Mesenchymal stem cell (in vitro differentiated cells and primary cell): Measurements from ENCODE around the gene RFTN1.

Source experiments
- DNase-seq: peaks from one replicate; pipeline ENCODE4 v3.0.0-alpha.2; 2013
- H2AFZ ChIP-seq: one replicate; pipeline ENCODE4 v1.6.1; 2013; ENCODE audit warnings: low read depth, mild to moderate bottlenecking, control low read depth, inconsistent platforms, low read length, moderate library complexity
- H2AK5ac ChIP-seq: 2 replicates; pipeline ENCODE4 v1.6.1; 2013; ENCODE audit warnings: low read length, moderate library complexity, mild to moderate bottlenecking, inconsistent platforms; ENCODE audit not compliant: severe bottlenecking
- H2BK120ac ChIP-seq: one replicate; pipeline ENCODE4 v1.6.1; 2013; ENCODE audit warnings: low read depth, mild to moderate bottlenecking, inconsistent platforms, low read length, moderate library complexity
- H2BK12ac ChIP-seq, 2 experiments: one replicate each; pipeline ENCODE4 v1.6.1; 2013; ENCODE audit warnings: inconsistent platforms in 2 of 2, low read length in 2 of 2, mild to moderate bottlenecking in 2 of 2, moderate library complexity in 2 of 2, control low read depth in 1 of 2
- H2BK15ac ChIP-seq: one replicate; pipeline ENCODE4 v1.6.1; 2013; ENCODE audit warnings: mild to moderate bottlenecking, low read depth, inconsistent platforms; ENCODE audit not compliant: poor library complexity, severe bottlenecking
- H2BK5ac ChIP-seq: 2 replicates; pipeline ENCODE4 v1.6.1; 2013; ENCODE audit warnings: low read depth, mild to moderate bottlenecking, low read length, control low read depth, inconsistent platforms; ENCODE audit not compliant: poor library complexity, severe bottlenecking
- H3K14ac ChIP-seq, 2 experiments: one replicate each; pipeline ENCODE4 v1.6.1; 2013; ENCODE audit warnings: inconsistent platforms in 2 of 2, low read length in 2 of 2, control low read depth in 1 of 2, mild to moderate bottlenecking in 1 of 2, moderate library complexity in 1 of 2
- H3K18ac ChIP-seq, 2 experiments: one replicate each; pipeline ENCODE4 v1.6.1; 2013; ENCODE audit warnings: inconsistent platforms in 2 of 2, low read length in 2 of 2, control low read depth in 1 of 2, low read depth in 1 of 2, mild to moderate bottlenecking in 1 of 2
- H3K23ac ChIP-seq, 2 experiments: one replicate each; pipeline ENCODE4 v1.6.1; 2013; ENCODE audit warnings: inconsistent platforms in 2 of 2, low read length in 2 of 2, mild to moderate bottlenecking in 2 of 2, moderate library complexity in 2 of 2, control low read depth in 1 of 2
- H3K27ac ChIP-seq: 2 replicates; pipeline ENCODE4 v1.5.1; 2013; ENCODE audit warnings: mild to moderate bottlenecking, moderate library complexity, low read length, control low read depth, inconsistent platforms; ENCODE audit not compliant: poor library complexity, severe bottlenecking
- H3K27me3 ChIP-seq, 2 experiments: 2 replicates each; pipeline versions ENCODE4 v1.6.1 to v1.7.0; 2013; ENCODE audit warnings: low read length in 2 of 2, mild to moderate bottlenecking in 2 of 2, moderate library complexity in 2 of 2, control low read depth in 1 of 2, inconsistent platforms in 1 of 2; ENCODE audit not compliant: control insufficient read depth in 1 of 2, insufficient read depth in 1 of 2
- H3K36me3 ChIP-seq, 2 experiments: 2 replicates each; pipeline versions ENCODE4 v1.6.1 to v1.7.0; 2013; ENCODE audit warnings: low read length in 2 of 2, control low read depth in 1 of 2, inconsistent platforms in 1 of 2, low read depth in 1 of 2, mild to moderate bottlenecking in 1 of 2; ENCODE audit not compliant: insufficient read depth in 2 of 2, control insufficient read depth in 1 of 2
- H3K4ac ChIP-seq, 2 experiments: one replicate each; pipeline ENCODE4 v1.6.1; 2013; ENCODE audit warnings: inconsistent platforms in 2 of 2, low read length in 2 of 2, mild to moderate bottlenecking in 2 of 2, moderate library complexity in 2 of 2, control low read depth in 1 of 2, low read depth in 1 of 2
- H3K4me1 ChIP-seq: 2 replicates; pipeline ENCODE4 v1.6.1; 2013; ENCODE audit warnings: low read depth, low read length, control low read depth; ENCODE audit not compliant: control insufficient read depth, insufficient read depth
- H3K4me2 ChIP-seq: 2 replicates; pipeline ENCODE4 v1.6.1; 2013; ENCODE audit warnings: low read length, mild to moderate bottlenecking, inconsistent platforms; ENCODE audit not compliant: poor library complexity, severe bottlenecking
- H3K4me3 ChIP-seq, 2 experiments: 2 replicates each; pipeline versions ENCODE4 v1.5.1 to v1.7.0; 2013; ENCODE audit warnings: low read length in 2 of 2, mild to moderate bottlenecking in 2 of 2, control low read depth in 1 of 2, low read depth in 1 of 2; ENCODE audit not compliant: insufficient read depth in 1 of 2
- H3K79me1 ChIP-seq: replicated peaks from 2 replicates; pipeline ENCODE4 v1.6.1; 2013; ENCODE audit warnings: mild to moderate bottlenecking, control low read depth, low read length, inconsistent platforms; ENCODE audit not compliant: poor library complexity, severe bottlenecking
- H3K9ac ChIP-seq: 2 replicates; pipeline ENCODE4 v1.7.0; 2013; ENCODE audit warnings: mild to moderate bottlenecking, low read length, moderate library complexity
- H3K9me3 ChIP-seq: 2 replicates; pipeline ENCODE4 v1.7.0; 2013; ENCODE audit warnings: mild to moderate bottlenecking, low read length; ENCODE audit not compliant: control insufficient read depth
- H4K8ac ChIP-seq: one replicate; pipeline ENCODE4 v1.6.1; 2013; ENCODE audit warnings: inconsistent platforms, mild to moderate bottlenecking, low read length, moderate library complexity
- H4K91ac ChIP-seq: one replicate; pipeline ENCODE4 v1.6.1; 2013; ENCODE audit warnings: mild to moderate bottlenecking, low read length, inconsistent platforms
- WGBS: methylation state at CpG from one replicate; pipeline ENCODE4 v1.1.7; 2013; ENCODE audit warnings: mixed read lengths; 5-methylcytosine and 5-hydroxymethylcytosine counted together

The RFTN1 gene

GRCh38 chr3:16467393-16467792, 46.1 kb downstream of the RFTN1 start:
- Histone ChIP-seq H3K4me3 (no peak overlapping the region), H3K18ac (peak overlapping the region; percentile 23 to 34), H4K91ac (peak overlapping the region; percentile 15), H3K4me2 (no peak overlapping the region), H2AFZ (no peak overlapping the region), H3K4ac (peak overlapping the region in 1 of 2 experiments; percentile 6), H3K79me1 (peaks cover 56% of the 10 kb centered on the region), H2BK12ac (peak overlapping the region; percentile 25 to 75), H2BK120ac (peak overlapping the region; percentile 21), H2BK15ac (no peak overlapping the region), H3K14ac (no peak overlapping the region), H3K27ac (no peak overlapping the region), H3K4me1 (peaks cover 2% of the 10 kb centered on the region), H3K9ac (no peak overlapping the region), H3K27me3 (no peaks in the 10 kb centered on the region), H2BK5ac (no peak overlapping the region), H2AK5ac (no peak overlapping the region), H3K9me3 (peaks cover 13% of the 10 kb centered on the region), H3K36me3 (peaks cover 17 to 45% of the 10 kb centered on the region in 2 experiments), H3K23ac (no peak overlapping the region), H4K8ac (peak overlapping the region; percentile 1)
- DNase-seq, result peak; percentile 58
- 84% methylated on average over 8 of the region's 9 CpGs for WGBS

GRCh38 chr3:16466822-16467221, 46.7 kb downstream of the RFTN1 start:
- no peak overlapping the region for H2AK5ac ChIP-seq
- H4K8ac ChIP-seq, result no peak overlapping the region
- no peak overlapping the region for H4K91ac ChIP-seq
- peaks cover 52% of the 10 kb centered on the region for H3K79me1 ChIP-seq
- no peak overlapping the region for H3K27ac ChIP-seq
- peak; percentile 12 for DNase-seq
- no peak overlapping the region for H3K14ac ChIP-seq
- no peak overlapping the region for H2BK120ac ChIP-seq
- peaks cover 13% of the 10 kb centered on the region for H3K9me3 ChIP-seq
- no peak overlapping the region for H3K23ac ChIP-seq
- H3K4me3 ChIP-seq, result no peak overlapping the region
- H3K9ac ChIP-seq, result no peak overlapping the region
- no peak overlapping the region for H2BK5ac ChIP-seq
- H2BK15ac ChIP-seq, result no peak overlapping the region
- H3K4me1 ChIP-seq, result peaks cover 3% of the 10 kb centered on the region
- WGBS, result 68% methylated on average over 4 of the region's 4 CpGs
- peak overlapping the region; percentile 7 to 80 for H2BK12ac ChIP-seq
- H3K36me3 ChIP-seq, result peaks cover 17 to 40% of the 10 kb centered on the region in 2 experiments
- no peak overlapping the region for H2AFZ ChIP-seq
- peak overlapping the region in 1 of 2 experiments; percentile 23 for H3K18ac ChIP-seq
- H3K27me3 ChIP-seq, result no peaks in the 10 kb centered on the region
- no peak overlapping the region for H3K4ac ChIP-seq
- no peak overlapping the region for H3K4me2 ChIP-seq

GRCh38 chr3:16464511-16465148, 48.9 kb downstream of the RFTN1 start:
- Histone ChIP-seq H3K23ac (no peak overlapping the region), H3K79me1 (peaks cover 43% of the 10 kb centered on the region), H3K9me3 (no peaks in the 10 kb centered on the region), H3K36me3 (peaks cover 14 to 28% of the 10 kb centered on the region in 2 experiments), H2BK15ac (no peak overlapping the region), H2BK5ac (no peak overlapping the region), H2AFZ (no peak overlapping the region), H2BK120ac (no peak overlapping the region), H2BK12ac (no peak overlapping the region), H3K4me2 (no peak overlapping the region), H2AK5ac (no peak overlapping the region), H4K8ac (no peak overlapping the region), H3K9ac (no peak overlapping the region), H3K4ac (no peak overlapping the region), H4K91ac (no peak overlapping the region), H3K27ac (no peak overlapping the region), H3K4me3 (no peak overlapping the region), H3K18ac (no peak overlapping the region), H3K27me3 (no peaks in the 10 kb centered on the region), H3K14ac (no peak overlapping the region), H3K4me1 (peaks cover 4% of the 10 kb centered on the region)
- peak; percentile 34 for DNase-seq
- WGBS, result 92% methylated on average over 2 of the region's 3 CpGs

- Histone ChIP-seq H3K27me3 (no peaks in the 10 kb centered on the region), H3K4ac (no peak overlapping the region), H3K23ac (no peak overlapping the region), H3K9me3 (no peaks in the 10 kb centered on the region), H2BK120ac (no peak overlapping the region), H2BK5ac (no peak overlapping the region), H3K9ac (no peak overlapping the region), H3K4me3 (no peak overlapping the region), H3K4me1 (peaks cover 2% of the 10 kb centered on the region), H3K79me1 (peaks cover 37% of the 10 kb centered on the region), H4K8ac (no peak overlapping the region), H3K14ac (no peak overlapping the region), H3K27ac (no peak overlapping the region), H4K91ac (no peak overlapping the region), H2AK5ac (peak overlapping the region; percentile 13), H2BK12ac (peak overlapping the region in 1 of 2 experiments; percentile 35), H2AFZ (no peak overlapping the region), H3K36me3 (peaks cover 10 to 21% of the 10 kb centered on the region in 2 experiments), H3K18ac (no peak overlapping the region), H3K4me2 (no peak overlapping the region), H2BK15ac (no peak overlapping the region)
- WGBS, result 91% methylated on average over 5 of the region's 5 CpGs
- no peak for DNase-seq
These were observed 49.6 kb downstream of the RFTN1 start for GRCh38 chr3:16463914-16464313.
